Smooth muscle cell of bladder (primary cell): Measurements from ENCODE around the gene CAPS. TPM values are rescaled to one million over a fixed set of nuclear protein-coding genes. Genes with fewer than 3 reads are reported as not detected.

Experiments
- total RNA-seq: library from RNA; depleted of rRNA; stranded (reverse); fragments of >200 nt; gene quantifications from 2 replicates; pipeline ENCODE4 v1.2.3, GENCODE V29; 2014

The CAPS gene
- total RNA-seq = 3.7 and 6.4 TPM in 2 replicates

GRCh38 chr19:5913739-5914357, at the start of gene CAPS:
Gene CAPS (plus strand): TSS chr19:5914254. CDS start chr19:5914407, 153 bp downstream.

GRCh38 chr19:5903624-5904351, 10.3 kb upstream of the CAPS start, which contains the start of gene NDUFA11:
Gene NDUFA11 (minus strand): TSS chr19:5903790. CDS start chr19:5903708, 82 bp downstream.

GRCh38 chr19:5904352-5905113, 9.5 kb upstream of the CAPS start, which contains the start of gene VMAC:
Gene VMAC (plus strand): TSS chr19:5904872. CDS start chr19:5904891, 19 bp downstream.

Other genes with a start within 250 kb of the CAPS start
- 41.6 and 47.9 TPM in 2 replicates for gene MICOS13, start 233.7 kb upstream of the CAPS start, total RNA-seq
- 7.8 and 11.3 TPM in 2 replicates for gene HSD11B1L, start 233.2 kb upstream of the CAPS start, total RNA-seq
- gene RPL36, start 224.0 kb upstream of the CAPS start, total RNA-seq = 553 and 660 TPM in 2 replicates
- 128 and 131 TPM in 2 replicates for gene LONP1, start 194.1 kb upstream of the CAPS start, total RNA-seq
- not detected in 2 replicates for gene CATSPERD, start 193.6 kb upstream of the CAPS start, total RNA-seq
- gene PRR22, start 129.5 kb upstream of the CAPS start, total RNA-seq = 0.14 and 0.28 TPM in 2 replicates
- 19.5 and 28.3 TPM in 2 replicates for gene DUS3L, start 123.1 kb upstream of the CAPS start, total RNA-seq
- 0.14 and 0.18 TPM in 2 replicates for gene NRTN, start 109.2 kb upstream of the CAPS start, total RNA-seq
- gene FUT6, start 74.6 kb upstream of the CAPS start, total RNA-seq = not detected in 2 replicates
- not detected in 2 replicates for gene FUT3, start 62.8 kb upstream of the CAPS start, total RNA-seq
- gene FUT5, start 43.7 kb upstream of the CAPS start, total RNA-seq = not detected in 2 replicates
- 254 and 299 TPM in 2 replicates for gene NDUFA11, start 10.5 kb upstream of the CAPS start, total RNA-seq
- 6.3 and 6.7 TPM in 2 replicates for gene VMAC, start 9.4 kb upstream of the CAPS start, total RNA-seq
- 30.6 and 33.7 TPM in 2 replicates for gene RANBP3, start 63.9 kb downstream of the CAPS start, total RNA-seq
- 4.8 and 5.0 TPM in 2 replicates for gene RFX2, start 196.2 kb downstream of the CAPS start, total RNA-seq
- not detected in 2 replicates for gene ACSBG2, start 221.4 kb downstream of the CAPS start, total RNA-seq